GM12865 (cell line): ENCODE results near the gene RGS19.

Source experiments
- DNase-seq: peaks from one replicate; pipeline ENCODE4 v3.0.0; 2010; ENCODE audit warnings: low read depth
- H3K4me3 ChIP-seq: 2 replicates; pipeline ENCODE4 v1.5.1; 2011; ENCODE audit warnings: mild to moderate bottlenecking, low read depth, low read length, control low read depth
- CTCF ChIP-seq: IDR thresholded peaks from 2 replicates; pipeline ENCODE4 v1.5.1; 2011; ENCODE audit warnings: low read length, control low read depth, low read depth, inconsistent platforms; ENCODE audit not compliant: insufficient read depth; ENCODE audit errors: missing control alignments

RGS19 gene

GRCh38 chr20:64032706-64033624, 46.4 kb downstream of the RGS19 start:
- H3K4me3 ChIP-seq: no peak overlapping the region
- no peak for TF ChIP-seq CTCF
- DNase-seq: no peak

- no peak for DNase-seq
- H3K4me3 ChIP-seq: no peak overlapping the region
- TF ChIP-seq CTCF: no peak
Measured at GRCh38 chr20:64031822-64032314, 47.5 kb downstream of the RGS19 start.

- no peak for DNase-seq
Measured at GRCh38 chr20:64030371-64031134, 48.8 kb downstream of the RGS19 start.

GRCh38 chr20:64029293-64030117, 49.8 kb downstream of the RGS19 start:
- no peak for TF ChIP-seq CTCF
- H3K4me3 ChIP-seq: no peak overlapping the region
- no peak for DNase-seq

More at GRCh38 chr20:64030371-64031134, 48.8 kb downstream of the RGS19 start:
- TF ChIP-seq CTCF: no peak
- H3K4me3 ChIP-seq: no peak overlapping the region

- no peak for DNase-seq
- no peak for TF ChIP-seq CTCF
- no peak overlapping the region for H3K4me3 ChIP-seq
Measured at GRCh38 chr20:64027981-64028685, 51.2 kb downstream of the RGS19 start.
